GM10248 (cell line): ENCODE results near the gene TRAF1.

Experiments used
- CTCF ChIA-PET: fragments of 300-600 bp; sonication (Branson Sonifier 250); formaldehyde crosslinking; extraction: SDS; loops from one replicate; lab custom pipeline; 2021; ENCODE audit warnings: antibody characterized with exemption; lab: Yijun Ruan, JAX
- POLR2A ChIA-PET: fragments of 350-650 bp; sonication (Branson Sonifier 250); formaldehyde crosslinking; extraction: SDS; loops from one replicate; lab custom pipeline; 2020; ENCODE audit warnings: antibody characterized with exemption; lab: Yijun Ruan, JAX
- DNase-seq: peaks from one replicate; pipeline ENCODE4 v3.0.0; 2012; ENCODE audit errors: extremely low spot score
- TF ChIP-seq, protein P1 (sequence below): IDR thresholded peaks from 2 replicates; pipeline ENCODE4 v1.5.1; 2012; ENCODE audit warnings: mild to moderate bottlenecking, low read depth; ENCODE audit errors: extremely low read depth, missing control alignments, control extremely low read depth

TRAF1 gene

GRCh38 chr9:120878188-120879130 lies 48.1 kb downstream of the TRAF1 start:
- ChIA-PET CTCF (interaction anchor here (0.9 kb wide), 1 partner anchor 11 kb away, joined by 3 read pairs; no protein-coding TSS in a partner anchor), POLR2A (interaction anchor here (1.2 to 1.7 kb wide), 2 partner anchors 10 to 18 kb away, joined by 3 to 4 read pairs; no protein-coding TSS in a partner anchor)
- TF ChIP-seq, protein P1, sequence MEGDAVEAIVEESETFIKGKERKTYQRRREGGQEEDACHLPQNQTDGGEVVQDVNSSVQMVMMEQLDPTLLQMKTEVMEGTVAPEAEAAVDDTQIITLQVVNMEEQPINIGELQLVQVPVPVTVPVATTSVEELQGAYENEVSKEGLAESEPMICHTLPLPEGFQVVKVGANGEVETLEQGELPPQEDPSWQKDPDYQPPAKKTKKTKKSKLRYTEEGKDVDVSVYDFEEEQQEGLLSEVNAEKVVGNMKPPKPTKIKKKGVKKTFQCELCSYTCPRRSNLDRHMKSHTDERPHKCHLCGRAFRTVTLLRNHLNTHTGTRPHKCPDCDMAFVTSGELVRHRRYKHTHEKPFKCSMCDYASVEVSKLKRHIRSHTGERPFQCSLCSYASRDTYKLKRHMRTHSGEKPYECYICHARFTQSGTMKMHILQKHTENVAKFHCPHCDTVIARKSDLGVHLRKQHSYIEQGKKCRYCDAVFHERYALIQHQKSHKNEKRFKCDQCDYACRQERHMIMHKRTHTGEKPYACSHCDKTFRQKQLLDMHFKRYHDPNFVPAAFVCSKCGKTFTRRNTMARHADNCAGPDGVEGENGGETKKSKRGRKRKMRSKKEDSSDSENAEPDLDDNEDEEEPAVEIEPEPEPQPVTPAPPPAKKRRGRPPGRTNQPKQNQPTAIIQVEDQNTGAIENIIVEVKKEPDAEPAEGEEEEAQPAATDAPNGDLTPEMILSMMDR = no peak
- no peak for DNase-seq

DNA sequence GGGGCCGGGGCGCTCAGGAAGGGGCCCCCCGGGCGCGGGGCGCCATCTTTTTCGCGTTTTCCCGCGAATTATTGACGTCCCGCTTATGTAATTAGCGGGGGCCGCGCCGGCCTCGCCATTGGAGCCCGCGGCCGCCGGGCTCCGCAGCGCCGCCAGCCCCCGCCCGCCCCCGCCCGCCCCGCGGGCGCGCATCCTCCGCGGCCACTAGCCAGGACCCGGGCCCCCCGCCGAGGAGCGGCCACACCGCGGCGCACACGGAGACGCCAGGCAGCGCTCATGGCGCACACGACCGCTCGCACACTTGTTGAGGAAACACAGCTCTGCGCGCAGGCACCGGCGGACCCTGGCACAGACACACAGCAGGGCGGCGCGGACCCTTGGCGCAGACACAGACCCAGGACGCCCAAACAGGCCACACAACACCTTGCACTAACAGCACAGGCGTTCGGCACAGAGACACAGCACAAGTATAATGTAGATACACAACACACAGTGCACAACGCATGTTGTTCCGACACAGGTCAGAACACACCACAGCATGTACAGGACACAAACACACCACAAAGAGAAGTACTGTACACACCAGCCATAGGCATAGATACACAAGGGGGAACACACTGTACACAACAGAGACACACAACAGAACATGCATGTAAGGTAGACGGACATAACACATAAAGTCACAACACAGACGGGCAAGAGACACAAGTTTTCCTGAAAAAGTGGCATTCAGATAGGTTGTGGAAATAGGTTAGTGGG lies 49.1 kb downstream of the TRAF1 start:
- POLR2A ChIA-PET = interaction anchor here (1.7 kb wide), 1 partner anchor 19 kb away, joined by 4 read pairs; no protein-coding TSS in a partner anchor
- peak; percentile 85 for DNase-seq
- CTCF ChIA-PET = no interaction called here
- TF ChIP-seq, protein P1 = peak; percentile 39

- CTCF ChIA-PET = no interaction called here
- POLR2A ChIA-PET = interaction anchor here (1.7 kb wide), 1 partner anchor 20 kb away, joined by 4 read pairs; no protein-coding TSS in a partner anchor
- peak; percentile 57 for DNase-seq
- TF ChIP-seq, protein P1 = no peak
Measured at GRCh38 chr9:120876842-120877240, 49.8 kb downstream of the TRAF1 start, which contains the start of gene PHF19. TSS of gene PHF19 (minus strand) at chr9:120877188. CDS start at chr9:120874741, 2,447 bp downstream.

DNA sequence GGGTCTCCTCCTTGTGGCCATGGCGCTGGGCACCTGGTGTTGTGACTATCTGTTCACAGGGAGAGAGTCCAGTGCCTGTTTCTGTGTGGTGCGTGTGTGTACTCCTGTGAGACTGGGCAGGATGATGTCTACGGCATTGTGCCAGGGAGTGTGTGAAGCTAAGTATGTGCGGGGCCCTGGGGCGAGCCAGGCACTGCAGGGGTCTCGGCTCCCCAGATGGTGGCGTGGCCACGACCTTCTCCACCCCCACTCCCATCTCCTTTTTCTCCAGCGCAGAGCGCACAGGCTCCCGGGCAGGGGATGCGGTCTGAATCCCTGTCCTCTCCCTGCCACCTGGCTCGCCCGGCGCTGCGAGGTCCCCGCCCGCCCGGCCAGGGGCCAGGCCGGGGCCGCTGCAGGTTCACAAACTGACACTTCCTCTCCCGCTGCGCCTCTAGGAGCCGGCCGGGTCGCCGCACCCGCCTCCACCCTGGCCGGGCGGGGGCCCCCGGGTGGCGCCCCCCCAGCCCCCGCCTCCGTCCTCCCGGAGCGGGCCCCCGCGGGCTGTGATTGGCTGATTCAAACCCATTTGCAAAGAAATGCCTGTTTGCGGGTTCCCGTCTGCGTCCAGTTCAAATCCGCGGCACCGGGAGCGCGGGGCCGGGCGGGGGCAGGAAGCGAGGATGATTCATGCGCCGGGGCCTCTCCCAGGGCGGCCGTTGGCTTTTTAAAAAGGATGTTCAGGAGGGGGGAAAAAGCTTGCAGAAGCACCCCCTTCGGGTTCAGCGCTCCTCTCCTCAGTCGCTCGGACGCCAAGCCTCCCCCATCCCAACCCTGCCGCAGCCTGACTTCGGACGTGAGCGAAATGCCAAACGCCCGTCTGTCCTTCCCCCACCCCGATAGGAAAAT lies 50.4 kb downstream of the TRAF1 start:
- ChIA-PET CTCF (interaction anchor here (1.7 kb wide), 1 partner anchor 61 kb away, joined by 5 read pairs; no protein-coding TSS in a partner anchor), POLR2A (no interaction called here)
- TF ChIP-seq, protein P1 = no peak
- peak; percentile 95 for DNase-seq

GRCh38 chr9:120875643-120875953 lies 51.0 kb downstream of the TRAF1 start:
- DNase-seq = no peak
- TF ChIP-seq, protein P1 = no peak
- CTCF ChIA-PET = interaction anchor here (1.7 kb wide), 1 partner anchor 62 kb away, joined by 5 read pairs; no protein-coding TSS in a partner anchor
- POLR2A ChIA-PET = no interaction called here
